NCI-H146 treated with DMSO at 0.1 percent for 48 hours (cell line): Measurements from ENCODE around the gene KNCN.

Experiments
- DNase-seq: peaks from one replicate; lab custom pipeline; 2025; ENCODE audit not compliant: unreplicated experiment; lab: John Stamatoyannopoulos, UW

KNCN gene

GRCh38 chr1:46551597-46552095, at the start of gene KNCN:
Gene KNCN (minus strand): TSS chr1:46551647. CDS start chr1:46551215, 432 bp downstream.
- no peak for DNase-seq

- no peak for DNase-seq
These were observed 47.9 kb upstream of the KNCN start for GRCh38 chr1:46599059-46599970.

- no peak for DNase-seq
These were observed 45.4 kb upstream of the KNCN start for GRCh38 chr1:46596846-46597245.

GRCh38 chr1:46596036-46596435, 44.6 kb upstream of the KNCN start:
- no peak for DNase-seq

GRCh38 chr1:46595127-46595526, 43.7 kb upstream of the KNCN start:
- no peak for DNase-seq

- DNase-seq = no peak
These were observed 42.6 kb upstream of the KNCN start for GRCh38 chr1:46594063-46594462.

GRCh38 chr1:46592823-46593222, 41.4 kb upstream of the KNCN start:
- no peak for DNase-seq

GRCh38 chr1:46589529-46589928, 38.1 kb upstream of the KNCN start:
- DNase-seq = no peak

GRCh38 chr1:46587069-46587468, 35.6 kb upstream of the KNCN start:
- DNase-seq = no peak

GRCh38 chr1:46585312-46585938, 34.0 kb upstream of the KNCN start:
- no peak for DNase-seq

- no peak for DNase-seq
These were observed 32.0 kb upstream of the KNCN start for GRCh38 chr1:46583494-46583893.

GRCh38 chr1:46582972-46583371, 31.5 kb upstream of the KNCN start:
- no peak for DNase-seq

- no peak for DNase-seq
These were observed 30.4 kb upstream of the KNCN start for GRCh38 chr1:46581681-46582455.

GRCh38 chr1:46580140-46580903, 28.9 kb upstream of the KNCN start:
- no peak for DNase-seq

GRCh38 chr1:46577671-46578070, 26.2 kb upstream of the KNCN start:
- no peak for DNase-seq

GRCh38 chr1:46576596-46576995, 25.1 kb upstream of the KNCN start:
- no peak for DNase-seq

GRCh38 chr1:46575778-46576177, 24.3 kb upstream of the KNCN start:
- DNase-seq = no peak

- DNase-seq = peak; percentile 22
These were observed 23.9 kb upstream of the KNCN start for GRCh38 chr1:46575300-46575699.

GRCh38 chr1:46571691-46572225, 20.3 kb upstream of the KNCN start:
- no peak for DNase-seq
